Head of caudate nucleus (tissue), 42 donors: Measurements from ENCODE around the gene ZNF514.
A peak's percentile ranks its signal among the peaks of the same experiment; 100 is the strongest.
"Not testable (repeated sequence)": the region's sequence is repeated elsewhere in the genome, so short reads cannot be mapped to it uniquely, and the experiment has no call there.

Experiments
- DNase-seq, 42 donors: peaks; one replicate each; pipeline versions ENCODE4 v3.0.0 to v3.0.0-alpha.2; 2020 to 2021; ENCODE audit warnings: mixed read lengths in 7 of 42
- intact Hi-C: fragments of 100-400 bp; cut with DNase I; formaldehyde crosslinking; loops from one replicate; pipeline ENCODE4 v1.15.0; 2022

ZNF514 gene

GRCh38 chr2:95149397-95149984 lies 10.2 kb downstream of the ZNF514 start:
- intact Hi-C loops = no loop called here
- no peak for DNase-seq

GRCh38 chr2:95143838-95144237 lies 15.8 kb downstream of the ZNF514 start:
- no peak for DNase-seq
- intact Hi-C loops = no loop called here

GRCh38 chr2:95138702-95139101 lies 20.9 kb downstream of the ZNF514 start:
- no peak for DNase-seq
- intact Hi-C loops = no loop called here

GRCh38 chr2:95122197-95122551 lies 37.5 kb downstream of the ZNF514 start:
- DNase-seq = no peak
- intact Hi-C loops = loop anchor here (5.0 kb wide), 2 partner anchors 35 to 100 kb away; partner anchors contain the start of gene ZNF514

GRCh38 chr2:95121407-95122196 lies 38.0 kb downstream of the ZNF514 start, which contains the start of gene MRPS5:
MRPS5 (minus strand) TSS chr2:95121808; CDS start chr2:95121791, 17 bp downstream.
- DNase-seq = peak; percentile 65 to 95 (median 89)
- intact Hi-C loops = loop anchor here (5.0 kb wide), 2 partner anchors 36 to 99 kb away; partner anchors contain the start of gene ZNF514

GRCh38 chr2:95121093-95121406 lies 38.6 kb downstream of the ZNF514 start:
- no peak for DNase-seq
- intact Hi-C loops = loop anchor here (5.0 kb wide), 2 partner anchors 36 to 99 kb away; partner anchors contain the start of gene ZNF514

- intact Hi-C loops = loop anchor here (5.0 to 10.0 kb wide), 2 partner anchors 38 to 131 kb away; no protein-coding TSS in a partner anchor
- DNase-seq = peak; percentile 49 to 90 (median 80)
These were observed 44.2 kb downstream of the ZNF514 start for GRCh38 chr2:95115418-95115817.

- intact Hi-C loops = loop anchor here (10.0 kb wide), 1 partner anchor 129 kb away; no protein-coding TSS in a partner anchor
These were observed 46.2 kb downstream of the ZNF514 start for GRCh38 chr2:95113464-95113863.

GRCh38 chr2:95110395-95110794 lies 49.3 kb downstream of the ZNF514 start:
- DNase-seq = no peak
- intact Hi-C loops = loop anchor here (10.0 kb wide), 1 partner anchor 126 kb away; no protein-coding TSS in a partner anchor

More at GRCh38 chr2:95113464-95113863, 46.2 kb downstream of the ZNF514 start:
- no peak for DNase-seq

GRCh38 chr2:95109260-95109659 lies 50.4 kb downstream of the ZNF514 start:
- DNase-seq = no peak
- intact Hi-C loops = no loop called here

- no peak for DNase-seq
- intact Hi-C loops = no loop called here
These were observed 53.6 kb downstream of the ZNF514 start for GRCh38 chr2:95106081-95106480.

GRCh38 chr2:95104606-95105005 lies 55.0 kb downstream of the ZNF514 start:
- intact Hi-C loops = no loop called here
- DNase-seq = peak in 27 of 42 donors; percentile 5 to 76 (median 29)

GRCh38 chr2:95099910-95100309 lies 59.7 kb downstream of the ZNF514 start:
- intact Hi-C loops = no loop called here
- no peak for DNase-seq

- intact Hi-C loops, DNase-seq: not testable (repeated sequence)
These were observed 61.4 kb downstream of the ZNF514 start for GRCh38 chr2:95098273-95098672.
